ENCODE measurements around the gene HSPA12B. TPM values are rescaled to one million over a fixed set of nuclear protein-coding genes. Genes with fewer than 3 reads are reported as not detected.

Gene HSPA12B
- polyA plus RNA-seq, 1 donor from 2014 or later: not detected

GRCh38 chr20:3767110-3767426 lies 34.6 kb downstream of the HSPA12B start:
- Histone ChIP-seq H3K4me2 (ENCODE audit: low read length) (peak overlapping the region; percentile 86), H3K4me3 (ENCODE audit: low read length) (peak overlapping the region; percentile 100), H3K9me2 (ENCODE audit: insufficient read depth, low read length) (no peaks in the 10 kb centered on the region), H3K9ac (ENCODE audit: low read length) (peak overlapping the region; percentile 100), H3K9me3 (ENCODE audit: low read length) (no peaks in the 10 kb centered on the region), H3K27ac (ENCODE audit: low read length) (peak overlapping the region; percentile 51), H3K27me3 (ENCODE audit: insufficient read depth, low read depth, low read length) (no peaks in the 10 kb centered on the region), H2AFZ (ENCODE audit: low read depth, low read length) (peak overlapping the region; percentile 65), H4K20me1 (ENCODE audit: insufficient read depth) (no peaks in the 10 kb centered on the region), H3K36me3 (ENCODE audit: insufficient read depth, low read length) (no peaks in the 10 kb centered on the region), H3K79me2 (replicated peaks; ENCODE audit: insufficient read depth, low read length) (peaks cover 20% of the 10 kb centered on the region), H3F3A (ENCODE audit: insufficient read depth, low read length, poor library complexity, severe bottlenecking) (no peaks in the 10 kb centered on the region)
- TF ChIP-seq SMC3 (conservative IDR thresholded peaks at IDR 0.05; ENCODE audit: poor library complexity): peak; percentile 18
- TF ChIP-seq POLR2AphosphoS5 (IDR thresholded peaks at IDR 0.05): no peak

GRCh38 chr20:3767427-3768341 lies 35.2 kb downstream of the HSPA12B start, which contains the start of gene ADISSP:
TSS of gene ADISSP (minus strand) at chr20:3767753. CDS start at chr20:3760100, 7,653 bp downstream.
- peak within 1 kb of the TSS; percentile 100 for H3K4me3 ChIP-seq (ENCODE audit: low read length)
- H3K27me3 ChIP-seq (ENCODE audit: insufficient read depth, low read depth, low read length): no peaks in the 10 kb centered on the region
- TF ChIP-seq, protein P1, sequence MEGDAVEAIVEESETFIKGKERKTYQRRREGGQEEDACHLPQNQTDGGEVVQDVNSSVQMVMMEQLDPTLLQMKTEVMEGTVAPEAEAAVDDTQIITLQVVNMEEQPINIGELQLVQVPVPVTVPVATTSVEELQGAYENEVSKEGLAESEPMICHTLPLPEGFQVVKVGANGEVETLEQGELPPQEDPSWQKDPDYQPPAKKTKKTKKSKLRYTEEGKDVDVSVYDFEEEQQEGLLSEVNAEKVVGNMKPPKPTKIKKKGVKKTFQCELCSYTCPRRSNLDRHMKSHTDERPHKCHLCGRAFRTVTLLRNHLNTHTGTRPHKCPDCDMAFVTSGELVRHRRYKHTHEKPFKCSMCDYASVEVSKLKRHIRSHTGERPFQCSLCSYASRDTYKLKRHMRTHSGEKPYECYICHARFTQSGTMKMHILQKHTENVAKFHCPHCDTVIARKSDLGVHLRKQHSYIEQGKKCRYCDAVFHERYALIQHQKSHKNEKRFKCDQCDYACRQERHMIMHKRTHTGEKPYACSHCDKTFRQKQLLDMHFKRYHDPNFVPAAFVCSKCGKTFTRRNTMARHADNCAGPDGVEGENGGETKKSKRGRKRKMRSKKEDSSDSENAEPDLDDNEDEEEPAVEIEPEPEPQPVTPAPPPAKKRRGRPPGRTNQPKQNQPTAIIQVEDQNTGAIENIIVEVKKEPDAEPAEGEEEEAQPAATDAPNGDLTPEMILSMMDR (IDR thresholded peaks at IDR 0.05; ENCODE audit: poor library complexity, severe bottlenecking): no peak
- TF ChIP-seq SMC3 (conservative IDR thresholded peaks at IDR 0.05; ENCODE audit: poor library complexity) (no peak), POLR2AphosphoS5 (IDR thresholded peaks at IDR 0.05) (peak; percentile 85), EP300 (conservative IDR thresholded peaks at IDR 0.05; ENCODE audit: poor library complexity, severe bottlenecking) (no peak), RAD21 (conservative IDR thresholded peaks at IDR 0.05) (no peak), MXI1 (conservative IDR thresholded peaks at IDR 0.05; ENCODE audit: poor library complexity, severe bottlenecking) (peak; percentile 97), TAF1 (IDR thresholded peaks at IDR 0.05; ENCODE audit: low read depth) (peak; percentile 81), EZH2 (IDR thresholded peaks at IDR 0.05; ENCODE audit: borderline replicate concordance, insufficient read depth, low read length, poor library complexity, severe bottlenecking) (no peak), REST (IDR thresholded peaks at IDR 0.05; ENCODE audit: borderline replicate concordance) (peak; percentile 72)
- H3K9me3 ChIP-seq (ENCODE audit: low read length): no peaks in the 10 kb centered on the region
- peak within 1 kb of the TSS; percentile 65 for H2AFZ ChIP-seq (ENCODE audit: low read depth, low read length)
- H3K79me2 ChIP-seq (replicated peaks; ENCODE audit: insufficient read depth, low read length): peaks cover 20% of the 10 kb centered on the region
- H3K36me3 ChIP-seq (ENCODE audit: insufficient read depth, low read length): no peaks in the 10 kb centered on the region
- no peaks in the 10 kb centered on the region for H3K9me2 ChIP-seq (ENCODE audit: insufficient read depth, low read length)
- peak within 1 kb of the TSS; percentile 86 for H3K4me2 ChIP-seq (ENCODE audit: low read length)
- peak within 1 kb of the TSS; percentile 100 for H3K9ac ChIP-seq (ENCODE audit: low read length)
- peak within 1 kb of the TSS; percentile 100 for H3K27ac ChIP-seq (ENCODE audit: low read length)
- no peaks in the 10 kb centered on the region for H4K20me1 ChIP-seq (ENCODE audit: insufficient read depth)
- H3F3A ChIP-seq (ENCODE audit: insufficient read depth, low read length, poor library complexity, severe bottlenecking): no peaks in the 10 kb centered on the region
